Stimulated activated naive CD8-positive, alpha-beta T cell treated with anti-CD3 and anti-CD28 coated beads, Interleukin-15, amount 100 ng/mL, for 72 hours (primary cell): Measurements from ENCODE around the gene CYP4V2.
A peak's percentile ranks its signal among the peaks of the same experiment; 100 is the strongest.

Experiments used
- ATAC-seq: fragments of 150-1000 bp; cut with Tn5 transposase; 2 replicates; pipeline ENCODE4 v1.10.0; 2021; ENCODE audit warnings: mild to moderate bottlenecking, moderate library complexity
- DNase-seq, 2 donors: peaks; one replicate each; pipeline ENCODE4 v3.0.0; 2021 to 2022
- H3K27ac Mint-ChIP-seq, 2 donors: one replicate each; pipeline ENCODE4 v1.8.0; 2022; ENCODE audit warnings: mild to moderate bottlenecking in 2 of 2, mixed read lengths in 2 of 2, moderate library complexity in 2 of 2
- H3K27me3 Mint-ChIP-seq: one replicate; pipeline ENCODE4 v1.8.0; 2022; ENCODE audit warnings: mixed read lengths
- H3K4me1 Mint-ChIP-seq: one replicate; pipeline ENCODE4 v1.8.0; 2022; ENCODE audit warnings: mild to moderate bottlenecking, mixed read lengths
- H3K4me3 Mint-ChIP-seq, 2 donors: one replicate each; pipeline ENCODE4 v1.8.0; 2022; ENCODE audit warnings: mild to moderate bottlenecking in 2 of 2, mixed read lengths in 2 of 2, moderate library complexity in 1 of 2
- H3K9me3 Mint-ChIP-seq, 2 donors: one replicate each; pipeline ENCODE4 v1.8.0; 2022; ENCODE audit warnings: mixed read lengths in 2 of 2

The CYP4V2 gene

GRCh38 chr4:186168750-186169149 is 22.6 kb upstream of the CYP4V2 start:
- Mint-ChIP-seq H3K27ac (no peak overlapping the region), H3K4me1 (no peaks in the 10 kb centered on the region), H3K4me3 (no peak overlapping the region), H3K27me3 (peaks cover 10% of the 10 kb centered on the region), H3K9me3 (no peaks in the 10 kb centered on the region)
- ATAC-seq (no peak), DNase-seq (no peak)

- DNase-seq (no peak), ATAC-seq (no peak)
- no peaks in the 10 kb centered on the region for H3K9me3 Mint-ChIP-seq
- H3K27ac Mint-ChIP-seq = peak overlapping the region in 1 of 2 donors; percentile 27
- peaks cover 9% of the 10 kb centered on the region for H3K27me3 Mint-ChIP-seq
- H3K4me1 Mint-ChIP-seq = no peaks in the 10 kb centered on the region
- H3K4me3 Mint-ChIP-seq = no peak overlapping the region
Observed at GRCh38 chr4:186169333-186169944, 21.9 kb upstream of the CYP4V2 start.

DNA sequence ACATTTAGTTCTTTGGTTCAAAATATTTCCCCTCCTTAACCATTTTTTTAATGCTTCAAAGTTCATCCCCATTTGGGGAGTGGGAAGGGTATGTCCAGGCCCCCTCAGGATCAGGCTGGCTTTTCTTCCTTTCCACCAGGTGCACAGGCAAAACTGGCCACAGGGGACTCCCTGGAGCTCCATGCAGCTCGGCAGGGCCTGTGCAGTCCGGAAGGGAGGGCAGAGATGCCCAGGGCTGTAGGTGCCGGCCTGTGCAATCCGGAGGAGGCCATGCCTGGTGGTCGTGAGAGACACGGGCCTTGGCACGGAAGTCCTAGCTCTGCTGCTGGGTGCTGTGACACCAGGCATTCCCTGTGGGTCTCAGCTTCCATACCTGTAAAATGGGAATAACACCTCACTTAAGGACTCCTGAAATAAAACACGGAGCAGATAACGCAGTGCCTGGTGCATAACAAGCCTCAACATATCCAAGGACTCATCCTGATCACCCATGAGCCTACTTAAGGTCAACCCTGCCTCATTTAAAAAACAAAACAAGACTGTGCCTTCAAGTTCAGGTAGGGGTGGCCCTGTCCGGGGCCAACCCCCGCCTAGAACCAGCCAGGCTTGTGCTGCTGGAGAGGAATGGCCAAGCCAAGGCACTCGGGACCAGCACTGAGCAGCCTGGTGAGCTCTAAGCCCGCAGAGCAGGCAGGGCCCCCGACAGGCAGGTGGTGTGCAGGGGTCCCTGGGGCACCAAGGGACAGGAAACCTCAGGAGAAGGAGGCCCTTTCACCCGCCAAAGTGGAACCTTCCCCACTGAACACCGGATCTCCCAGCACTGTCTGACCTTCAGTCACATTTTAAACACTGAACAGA is 21.2 kb upstream of the CYP4V2 start:
- peaks cover 2% of the 10 kb centered on the region for H3K27me3 Mint-ChIP-seq
- no peak for DNase-seq
- no peaks in the 10 kb centered on the region for H3K4me1 Mint-ChIP-seq
- peak; percentile 37 for ATAC-seq
- H3K27ac Mint-ChIP-seq = no peak overlapping the region
- no peak overlapping the region for H3K4me3 Mint-ChIP-seq
- no peaks in the 10 kb centered on the region for H3K9me3 Mint-ChIP-seq

GRCh38 chr4:186170966-186171365 is 20.4 kb upstream of the CYP4V2 start:
- Mint-ChIP-seq H3K4me1 (no peaks in the 10 kb centered on the region), H3K27ac (no peak overlapping the region), H3K9me3 (no peaks in the 10 kb centered on the region), H3K27me3 (no peaks in the 10 kb centered on the region), H3K4me3 (no peak overlapping the region)
- no peak for ATAC-seq
- no peak for DNase-seq

DNA sequence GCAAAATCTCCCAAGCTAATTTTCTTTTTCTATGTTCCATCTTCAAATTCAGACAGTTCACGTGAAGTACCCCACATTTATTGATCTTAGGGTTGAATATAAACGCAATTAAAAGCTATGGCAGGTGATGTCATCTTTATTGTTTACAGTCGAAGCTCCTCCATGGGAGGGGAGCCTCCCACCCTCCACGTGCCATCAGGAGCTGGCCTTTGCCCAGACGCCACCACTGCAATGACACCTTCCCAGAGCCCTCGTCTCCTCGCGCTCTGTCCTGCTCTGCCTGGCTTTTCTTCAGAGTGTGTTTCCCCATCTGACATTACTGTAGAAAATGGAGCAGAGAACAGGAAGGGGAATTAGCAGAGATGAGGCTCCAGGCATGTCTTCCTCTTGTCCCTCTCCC is 18.8 kb upstream of the CYP4V2 start:
- Mint-ChIP-seq H3K27ac (no peak overlapping the region), H3K27me3 (no peaks in the 10 kb centered on the region), H3K4me3 (no peak overlapping the region), H3K4me1 (no peaks in the 10 kb centered on the region), H3K9me3 (peaks cover 0 to 7% of the 10 kb centered on the region in 2 donors)
- ATAC-seq (no peak), DNase-seq (no peak)

- peaks cover 23% of the 10 kb centered on the region for H3K4me1 Mint-ChIP-seq
- H3K27ac Mint-ChIP-seq = no peak overlapping the region
- DNase-seq = no peak
- no peak for ATAC-seq
- peaks cover 25% of the 10 kb centered on the region for H3K27me3 Mint-ChIP-seq
- H3K4me3 Mint-ChIP-seq = no peak overlapping the region
- peaks cover 0 to 7% of the 10 kb centered on the region in 2 donors for H3K9me3 Mint-ChIP-seq
Observed at GRCh38 chr4:186188107-186188506, 3.3 kb upstream of the CYP4V2 start.

DNA sequence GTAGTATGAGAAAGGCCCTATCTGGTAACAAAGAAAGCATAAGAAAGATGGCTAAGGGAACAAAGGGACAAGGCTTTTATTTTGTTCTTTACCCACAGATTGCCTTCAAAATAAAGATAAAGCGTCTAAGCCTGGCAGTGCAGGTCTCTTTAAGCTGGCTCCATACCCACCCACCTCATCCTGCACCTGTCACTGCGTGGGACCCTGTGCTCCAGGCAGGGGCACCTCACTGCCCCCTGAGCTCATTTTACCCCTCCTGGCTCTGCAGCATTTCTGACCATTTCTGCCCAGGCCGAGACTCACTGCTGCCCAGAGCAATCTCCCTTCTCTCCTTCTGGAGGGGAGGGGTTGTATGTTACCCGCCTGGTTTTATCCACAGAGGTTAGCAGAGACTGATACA is 1.7 kb upstream of the CYP4V2 start:
- peak overlapping the region in 1 of 2 donors; percentile 98 for H3K27ac Mint-ChIP-seq
- H3K4me3 Mint-ChIP-seq = peak overlapping the region; percentile 84 to 93
- ATAC-seq (no peak), DNase-seq (no peak)
- H3K4me1 Mint-ChIP-seq = peaks cover 32% of the 10 kb centered on the region
- H3K27me3 Mint-ChIP-seq = peaks cover 10% of the 10 kb centered on the region
- H3K9me3 Mint-ChIP-seq = peaks cover 0 to 7% of the 10 kb centered on the region in 2 donors

GRCh38 chr4:186190581-186191199 is 677 bp upstream of the CYP4V2 start:
- DNase-seq (peak; percentile 38 to 51), ATAC-seq (peak; percentile 53)
- Mint-ChIP-seq H3K4me1 (peaks cover 36% of the 10 kb centered on the region), H3K27me3 (no peaks in the 10 kb centered on the region), H3K27ac (peak overlapping the region; percentile 96 to 98), H3K4me3 (peak overlapping the region; percentile 84 to 93), H3K9me3 (no peaks in the 10 kb centered on the region)

DNA sequence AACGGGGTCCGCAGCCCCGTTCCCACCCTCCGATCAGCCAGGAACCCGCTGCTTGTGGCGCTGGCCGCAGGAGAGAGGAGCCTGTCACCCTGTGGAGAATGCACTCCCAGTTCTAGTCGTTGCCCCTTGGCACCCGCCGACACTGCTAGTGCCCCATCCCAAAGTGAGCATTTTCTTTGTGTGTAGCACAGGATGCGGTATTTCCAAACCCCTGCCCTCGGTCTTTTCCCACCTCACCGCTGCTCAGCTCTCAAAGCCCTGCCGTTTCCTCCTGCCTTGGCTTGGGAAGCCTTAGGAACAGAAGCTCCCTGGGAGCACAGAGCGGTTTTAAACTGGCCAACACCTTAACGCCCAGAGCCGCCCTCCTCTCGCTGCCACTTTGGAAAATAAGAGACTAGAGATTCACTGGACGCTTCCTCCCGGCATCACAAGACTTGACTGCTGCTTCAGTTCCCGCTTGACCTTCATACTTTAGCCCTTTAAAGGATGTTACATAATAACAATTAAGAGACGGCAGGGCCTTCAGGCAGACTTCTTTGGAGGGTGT is 772 bp downstream of the CYP4V2 start:
- Mint-ChIP-seq H3K4me1 (peaks cover 40% of the 10 kb centered on the region), H3K4me3 (peak overlapping the region; percentile 89 to 97), H3K27me3 (no peaks in the 10 kb centered on the region), H3K9me3 (no peaks in the 10 kb centered on the region), H3K27ac (peak overlapping the region; percentile 93 to 98)
- DNase-seq (no peak), ATAC-seq (peak; percentile 23)

DNA sequence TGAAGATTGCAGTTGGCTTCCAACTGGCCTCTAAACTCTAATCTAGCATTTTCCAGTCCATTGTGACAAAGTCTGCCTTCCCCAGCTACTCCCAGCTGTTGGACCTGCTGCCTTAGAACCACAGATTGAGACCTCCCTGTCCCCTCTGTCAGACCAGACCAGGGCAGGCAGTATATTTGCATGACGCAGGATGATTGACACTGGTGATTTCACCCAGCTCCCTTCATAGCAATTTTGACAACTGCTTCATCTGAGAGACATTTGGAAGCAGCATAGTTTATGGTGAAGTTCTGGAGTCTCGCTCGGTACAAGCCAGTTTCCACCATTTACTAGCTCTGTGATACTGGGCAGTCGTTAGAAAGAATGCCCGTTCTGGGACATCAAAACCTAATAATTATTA is 2.5 kb downstream of the CYP4V2 start:
- Mint-ChIP-seq H3K4me3 (no peak overlapping the region), H3K27me3 (no peaks in the 10 kb centered on the region), H3K9me3 (no peaks in the 10 kb centered on the region), H3K27ac (no peak overlapping the region), H3K4me1 (peaks cover 41% of the 10 kb centered on the region)
- no peak for DNase-seq
- ATAC-seq = no peak

DNA sequence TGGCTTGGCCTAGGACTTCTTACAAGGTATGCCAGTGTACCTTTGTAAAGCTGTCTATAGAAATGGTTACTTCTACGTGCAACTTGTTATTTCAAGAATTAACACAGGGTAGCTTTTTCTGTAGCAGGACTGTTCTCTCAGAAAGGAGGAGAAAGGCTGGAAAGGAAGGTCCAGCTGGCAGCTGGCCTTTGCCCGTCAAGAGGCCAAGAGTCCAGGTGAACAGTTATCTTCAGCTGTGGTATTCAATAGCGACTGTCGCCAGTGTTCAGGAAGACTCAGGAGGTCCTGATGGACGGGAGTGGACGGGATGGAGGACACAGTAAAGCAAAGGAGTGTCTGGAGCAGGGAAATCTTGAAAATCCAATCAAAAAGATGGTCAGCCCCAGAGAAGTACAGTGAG is 4.7 kb downstream of the CYP4V2 start:
- Mint-ChIP-seq H3K27me3 (no peaks in the 10 kb centered on the region), H3K4me3 (no peak overlapping the region), H3K4me1 (peaks cover 25% of the 10 kb centered on the region), H3K27ac (no peak overlapping the region), H3K9me3 (no peaks in the 10 kb centered on the region)
- ATAC-seq (no peak), DNase-seq (no peak)

GRCh38 chr4:186200516-186200915 is 9.1 kb downstream of the CYP4V2 start:
- ATAC-seq = no peak
- Mint-ChIP-seq H3K9me3 (no peaks in the 10 kb centered on the region), H3K27me3 (no peaks in the 10 kb centered on the region), H3K27ac (no peak overlapping the region), H3K4me3 (no peak overlapping the region), H3K4me1 (peaks cover 7% of the 10 kb centered on the region)
- DNase-seq = no peak

GRCh38 chr4:186201010-186201409 is 9.6 kb downstream of the CYP4V2 start:
- no peak overlapping the region for H3K4me3 Mint-ChIP-seq
- peaks cover 5% of the 10 kb centered on the region for H3K4me1 Mint-ChIP-seq
- H3K27ac Mint-ChIP-seq = no peak overlapping the region
- no peak for ATAC-seq
- no peaks in the 10 kb centered on the region for H3K9me3 Mint-ChIP-seq
- DNase-seq = no peak
- no peaks in the 10 kb centered on the region for H3K27me3 Mint-ChIP-seq

GRCh38 chr4:186201535-186202230 is 10.3 kb downstream of the CYP4V2 start:
- DNase-seq (peak; percentile 30 to 68), ATAC-seq (peak; percentile 89)
- Mint-ChIP-seq H3K27ac (no peak overlapping the region), H3K4me3 (peak overlapping the region in 1 of 2 donors; percentile 31), H3K27me3 (no peaks in the 10 kb centered on the region), H3K4me1 (peaks cover 5% of the 10 kb centered on the region), H3K9me3 (no peaks in the 10 kb centered on the region)

DNA sequence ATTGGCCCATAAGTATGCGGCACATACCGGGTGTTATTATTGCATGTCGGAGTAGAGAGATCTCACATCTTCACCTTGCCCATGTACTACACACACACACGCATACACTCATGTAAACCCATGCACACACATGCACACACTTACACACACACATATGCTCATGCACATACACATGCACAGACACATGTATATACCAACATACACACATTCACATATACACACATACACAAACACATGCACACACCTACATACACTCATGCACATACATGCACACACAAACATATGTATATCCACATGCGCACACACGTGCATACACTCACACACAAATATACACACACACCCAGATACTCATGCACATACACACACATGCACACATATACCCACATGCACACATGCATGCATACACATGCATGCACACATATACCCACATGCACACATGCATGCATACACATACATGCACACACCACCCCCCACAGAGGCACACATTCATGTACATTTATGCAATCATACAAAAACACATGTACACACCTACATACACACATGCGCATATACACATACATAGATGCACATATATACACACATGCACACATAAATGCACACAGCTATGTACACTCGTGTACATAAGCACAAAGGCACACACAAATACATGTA is 11.2 kb downstream of the CYP4V2 start:
- H3K27ac Mint-ChIP-seq = no peak overlapping the region
- no peak for ATAC-seq
- no peaks in the 10 kb centered on the region for H3K27me3 Mint-ChIP-seq

More for the DNA sequence above, 11.2 kb downstream of the CYP4V2 start:
- no peaks in the 10 kb centered on the region for H3K4me1 Mint-ChIP-seq
- H3K9me3 Mint-ChIP-seq = no peaks in the 10 kb centered on the region
- DNase-seq = no peak
- H3K4me3 Mint-ChIP-seq = peak overlapping the region in 1 of 2 donors; percentile 66
